Measurements from ENCODE around the gene HDAC8.
"Not testable (repeated sequence)": the region's sequence is repeated elsewhere in the genome, so short reads cannot be mapped to it uniquely, and the experiment has no call there.

Gene HDAC8

DNA sequence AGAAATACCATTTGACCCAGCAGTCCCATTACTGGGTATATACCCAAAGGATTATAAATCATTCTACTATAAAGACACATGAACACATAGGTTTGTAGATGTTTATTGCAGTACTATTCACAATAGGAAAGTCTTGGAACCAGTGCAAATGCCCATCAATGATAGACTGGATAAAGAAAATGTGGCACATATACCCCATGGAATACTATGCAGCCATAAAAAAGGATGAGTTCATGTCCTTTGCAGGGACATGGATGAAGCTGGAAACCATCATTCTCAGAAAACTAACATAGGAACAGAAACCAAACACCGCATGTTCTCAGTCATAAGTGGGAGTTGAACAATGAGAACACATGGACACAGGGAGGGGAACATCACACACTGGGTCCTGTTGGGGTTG, 123.6 kb downstream of the HDAC8 start:
- DNase-seq: not testable (repeated sequence)

DNA sequence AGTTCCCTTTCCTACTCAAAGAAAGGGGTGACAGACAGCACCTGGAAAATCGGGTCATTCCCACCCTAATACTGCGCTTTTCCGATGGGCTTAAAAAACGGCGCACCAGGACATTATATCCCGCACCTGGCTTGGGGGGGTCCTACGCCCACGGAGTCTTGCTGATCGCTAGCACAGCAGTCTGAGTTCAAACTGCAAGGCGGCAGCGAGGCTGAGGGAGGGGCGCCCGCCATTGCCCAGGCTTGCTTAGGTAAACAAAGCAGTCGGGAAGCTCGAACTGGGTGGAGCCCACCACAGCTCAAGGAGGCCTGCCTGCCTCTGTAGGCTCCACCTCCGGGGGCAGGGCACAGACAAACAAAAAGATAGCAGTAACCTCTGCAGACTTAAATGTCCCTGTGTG, 131.9 kb downstream of the HDAC8 start:
- not testable (repeated sequence) for DNase-seq

DNA sequence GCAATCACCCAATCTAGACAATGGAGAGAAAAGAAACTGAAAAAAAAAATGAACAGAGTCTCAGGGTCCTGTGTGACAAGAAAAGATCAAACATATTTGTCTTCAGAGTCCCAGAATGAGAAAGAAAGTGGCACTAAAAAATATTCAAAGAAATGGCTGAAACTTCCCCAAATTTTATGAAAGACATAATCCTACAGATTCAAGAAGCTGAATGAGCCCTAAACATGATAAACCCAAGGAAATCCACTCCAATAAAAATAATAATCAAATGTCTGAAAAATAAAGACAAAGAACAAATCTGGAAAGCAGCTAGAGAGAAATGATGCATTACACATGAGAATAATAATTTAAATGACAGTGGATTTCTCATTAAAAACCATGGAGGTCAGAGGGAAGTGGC, 136.6 kb downstream of the HDAC8 start:
- DNase-seq: no peak

DNA sequence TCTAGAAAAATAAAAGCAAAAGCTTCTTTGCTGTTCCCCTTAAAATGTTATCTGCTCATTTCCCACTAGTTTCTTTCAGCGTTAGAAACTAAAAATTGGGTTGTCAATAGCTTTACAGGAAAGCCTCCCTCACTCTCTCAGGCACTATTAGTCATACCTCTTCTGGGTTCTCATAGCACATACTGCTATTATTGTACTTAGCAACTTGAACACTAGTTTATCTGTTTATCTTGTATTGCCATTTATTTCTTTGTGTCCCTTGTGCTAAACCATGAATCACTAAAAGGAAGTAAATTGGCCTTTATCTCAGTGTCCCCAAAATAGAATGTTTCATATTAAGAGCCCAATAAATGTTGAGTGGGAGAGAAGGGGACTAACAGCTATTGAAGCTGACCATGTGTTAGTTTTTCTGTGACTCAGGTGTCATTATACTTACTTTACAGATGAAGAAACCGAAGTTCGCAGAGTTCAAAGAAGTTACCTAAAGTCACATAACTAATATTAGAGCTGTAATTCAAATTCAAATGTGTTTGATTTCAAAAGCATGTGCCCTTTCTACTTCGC, 142.2 kb downstream of the HDAC8 start:
- DNase-seq: no peak

DNA sequence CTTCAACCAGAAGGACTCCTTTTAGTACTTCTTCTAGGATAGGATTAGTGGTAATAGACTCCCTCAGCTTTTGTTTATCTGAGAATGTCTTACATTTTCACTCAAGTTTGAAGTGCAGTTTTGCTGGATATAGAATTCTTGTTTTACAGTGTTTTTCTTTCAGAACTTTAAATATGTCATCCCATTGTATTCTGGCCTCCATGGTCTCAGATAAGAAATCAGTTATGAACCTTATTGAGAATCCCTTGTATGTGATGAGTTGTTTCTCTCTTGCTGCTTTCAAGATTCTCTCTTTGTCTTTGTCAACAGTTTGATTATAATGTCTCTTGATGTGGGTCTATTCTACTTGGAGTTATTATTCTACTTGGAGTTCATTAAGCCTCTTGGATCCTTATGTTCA, 150.8 kb downstream of the HDAC8 start:
- no peak for DNase-seq

DNA sequence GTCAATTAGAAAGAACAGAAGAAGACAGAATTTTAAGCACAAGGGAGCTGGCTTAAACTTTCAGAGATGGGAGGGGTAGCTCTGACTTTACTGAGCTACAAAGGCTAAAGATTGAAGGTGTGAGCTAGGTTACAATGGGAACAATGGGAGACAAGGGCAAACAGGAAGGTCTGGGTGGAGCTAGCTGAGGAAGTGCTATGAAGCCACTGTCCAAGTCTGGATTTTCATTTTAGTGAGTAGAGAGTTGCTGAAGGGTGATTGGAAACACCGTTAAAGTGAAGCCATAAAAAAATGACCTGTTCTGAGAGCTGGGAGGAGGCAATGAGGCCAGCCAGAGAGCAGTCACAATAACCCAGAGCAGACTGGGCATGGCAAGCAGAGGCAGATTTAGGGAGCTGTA, 162.7 kb downstream of the HDAC8 start:
- no peak for DNase-seq

DNA sequence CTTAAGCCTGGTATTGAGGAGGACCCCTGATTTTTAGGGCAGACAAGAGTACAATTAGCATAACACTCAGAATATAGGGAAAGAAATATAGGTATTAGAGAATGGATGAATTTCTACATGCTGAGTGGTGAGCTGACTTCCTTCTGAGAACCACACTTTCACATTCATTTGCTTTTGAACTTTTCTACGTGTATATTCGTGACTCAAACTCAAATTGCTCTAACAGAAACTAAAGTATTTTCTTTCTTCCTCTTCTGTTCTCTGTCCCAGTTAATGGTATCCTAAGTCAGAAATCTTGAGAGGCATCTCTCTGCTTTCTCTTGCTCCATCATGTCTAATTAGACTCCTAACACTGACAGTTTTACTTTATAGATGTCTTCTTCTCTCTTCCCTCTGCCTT, 163.8 kb downstream of the HDAC8 start:
- no peak for DNase-seq

DNA sequence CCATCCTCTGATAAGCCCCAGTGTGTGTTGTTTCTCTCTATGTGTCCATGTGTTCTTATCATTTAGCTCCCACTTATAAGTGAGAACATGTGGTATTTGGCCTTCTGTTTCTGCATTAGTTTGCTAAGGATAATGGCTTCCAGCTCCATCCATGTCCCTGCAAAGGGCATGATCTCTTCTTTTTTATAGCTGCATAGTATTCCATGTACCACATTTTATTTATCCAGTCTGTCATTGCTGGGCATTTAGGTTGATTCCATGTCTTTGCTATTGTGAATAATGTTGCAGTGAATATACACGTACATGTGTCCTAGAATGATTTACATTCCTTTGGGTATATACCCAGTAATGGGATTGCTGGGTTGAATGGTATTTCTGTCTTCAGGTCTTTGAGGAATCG, 167.5 kb downstream of the HDAC8 start:
- not testable (repeated sequence) for DNase-seq

DNA sequence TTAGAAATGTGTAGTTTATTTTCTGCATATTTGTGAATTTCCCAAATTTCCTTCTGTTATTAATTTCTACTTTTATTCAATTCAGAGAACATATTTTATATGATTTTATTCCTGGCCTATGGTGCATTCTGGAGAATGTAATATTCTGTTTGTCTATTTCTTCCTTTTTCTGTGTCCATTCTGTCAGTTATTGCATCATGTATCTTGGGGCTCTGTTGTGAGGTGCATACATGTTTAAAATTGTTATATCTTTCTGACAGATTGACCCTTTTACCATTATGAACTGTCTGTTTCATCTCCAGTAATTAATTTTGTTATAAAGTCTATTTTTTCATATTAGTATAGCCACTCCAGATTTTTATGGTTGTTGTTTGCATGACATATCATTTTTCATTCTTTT, 170.0 kb downstream of the HDAC8 start:
- DNase-seq: no peak

DNA sequence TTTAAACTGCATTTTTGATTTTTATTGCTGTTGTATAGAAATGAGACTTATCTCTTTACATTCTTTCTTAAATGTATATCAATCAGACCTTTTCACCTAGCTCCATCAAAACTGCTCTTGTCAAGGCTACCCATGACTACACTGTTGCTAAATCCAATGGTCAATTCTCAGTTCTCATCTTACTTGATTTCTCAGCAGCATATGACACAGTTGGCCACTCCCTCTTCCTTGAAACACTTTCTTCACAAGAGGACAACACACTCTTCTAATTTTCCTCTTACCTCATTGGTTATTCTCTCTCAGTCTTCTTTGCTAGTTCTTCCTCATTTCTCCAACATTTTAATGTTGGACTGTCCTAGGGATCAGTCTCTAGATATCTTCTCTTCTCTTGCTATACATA, 172.8 kb downstream of the HDAC8 start:
- DNase-seq: no peak

DNA sequence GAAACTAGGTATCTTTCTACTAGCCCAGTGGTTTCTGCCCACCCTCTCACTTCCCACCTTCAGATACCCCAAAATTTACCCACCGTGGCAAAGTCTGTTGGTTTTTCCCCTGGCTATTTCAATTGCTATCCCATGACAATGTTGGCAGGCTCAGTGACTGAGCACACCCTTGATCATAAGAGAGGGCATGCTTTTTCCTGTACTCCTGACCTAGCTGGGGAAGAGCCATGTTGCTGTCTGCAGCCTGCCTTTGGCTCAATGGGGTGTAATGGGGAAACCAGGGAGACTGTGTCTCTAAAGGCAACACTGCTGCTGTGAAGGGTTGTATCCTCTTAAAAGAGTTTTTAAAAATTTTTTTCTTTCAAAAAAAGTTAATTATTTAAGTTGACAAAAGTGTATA, 176.5 kb downstream of the HDAC8 start:
- DNase-seq: no peak

DNA sequence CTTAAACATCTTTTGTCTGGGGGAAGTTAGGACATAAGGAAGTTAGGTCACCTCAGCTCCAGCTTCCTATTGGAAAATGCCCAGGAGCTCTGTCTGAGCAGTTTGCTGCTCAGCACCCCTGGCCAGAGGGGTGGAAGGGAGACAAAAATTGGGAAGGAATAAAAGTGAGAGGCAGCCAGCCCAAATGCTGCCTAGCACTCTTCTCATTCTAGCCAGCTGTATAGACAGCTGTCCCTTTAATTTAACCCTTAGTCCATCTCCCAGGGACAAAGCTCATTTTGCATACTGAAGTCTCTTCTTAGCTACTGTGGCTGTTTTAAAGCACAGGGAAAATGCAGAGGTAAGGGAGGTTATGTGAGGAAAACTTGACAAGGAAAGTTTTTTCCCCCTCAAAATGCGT, 177.4 kb downstream of the HDAC8 start:
- no peak for DNase-seq

DNA sequence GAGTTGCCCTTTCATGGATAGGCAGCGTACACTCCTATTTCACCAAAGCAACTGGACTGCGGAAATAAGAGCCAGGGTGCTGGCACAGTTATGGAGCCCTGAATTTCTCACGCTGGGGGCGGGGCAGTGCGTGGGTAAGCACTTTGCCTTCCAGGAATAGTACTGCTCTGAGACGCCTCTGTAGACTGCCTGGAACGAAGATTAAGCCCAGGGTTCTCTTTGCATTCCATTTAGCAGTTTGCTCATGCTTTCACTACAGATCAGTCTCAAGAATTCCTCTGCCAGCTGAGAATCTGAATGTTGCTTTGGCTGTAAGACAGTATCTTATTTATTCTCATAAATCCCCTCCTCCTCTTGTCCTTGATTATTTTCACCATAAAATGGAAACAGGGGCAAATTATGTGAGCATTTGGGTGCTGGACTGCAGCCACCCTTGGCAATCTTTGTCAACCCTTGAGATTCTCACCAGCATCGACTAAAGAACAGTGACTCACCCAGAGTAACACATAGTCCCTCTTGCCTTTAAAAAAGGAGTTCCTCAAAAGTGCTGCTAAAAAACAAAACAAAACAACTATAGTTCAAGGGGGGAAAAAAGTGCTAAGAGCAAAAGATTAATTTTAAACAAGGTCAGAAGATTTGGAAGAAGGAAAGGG, 178.0 kb downstream of the HDAC8 start:
- no peak for DNase-seq

DNA sequence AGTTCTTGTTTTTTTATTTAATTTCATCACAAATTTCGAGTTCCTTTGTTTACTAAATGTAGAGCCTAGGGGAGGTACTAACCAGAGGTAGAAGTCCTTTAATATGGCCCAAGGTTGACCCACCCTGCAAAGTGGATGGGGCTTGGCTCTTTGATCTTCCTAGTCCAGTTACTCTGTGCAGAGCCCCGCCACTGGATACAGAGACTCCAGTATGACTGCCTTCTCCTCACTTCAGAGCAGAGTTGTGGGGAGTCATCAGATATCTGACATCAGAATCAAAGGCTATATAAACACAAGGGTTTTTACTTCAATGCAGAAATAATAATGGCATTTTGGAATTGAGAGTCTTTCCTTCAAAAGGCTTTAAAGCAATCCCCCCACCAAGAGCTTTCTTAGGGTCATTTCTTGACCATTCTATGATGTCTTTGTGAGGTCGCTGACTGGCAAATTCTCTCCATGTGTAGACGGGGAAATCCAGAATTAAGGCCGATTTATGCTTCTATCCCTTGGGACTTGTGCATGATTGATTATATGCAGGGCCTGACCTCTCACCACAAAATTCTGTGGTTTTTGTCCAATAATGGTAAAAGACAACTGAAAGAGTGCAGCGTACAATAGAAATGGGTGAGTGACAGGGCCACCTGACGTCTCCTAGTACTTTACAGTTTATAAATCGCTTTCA, 178.7 kb downstream of the HDAC8 start:
- DNase-seq: no peak

DNA sequence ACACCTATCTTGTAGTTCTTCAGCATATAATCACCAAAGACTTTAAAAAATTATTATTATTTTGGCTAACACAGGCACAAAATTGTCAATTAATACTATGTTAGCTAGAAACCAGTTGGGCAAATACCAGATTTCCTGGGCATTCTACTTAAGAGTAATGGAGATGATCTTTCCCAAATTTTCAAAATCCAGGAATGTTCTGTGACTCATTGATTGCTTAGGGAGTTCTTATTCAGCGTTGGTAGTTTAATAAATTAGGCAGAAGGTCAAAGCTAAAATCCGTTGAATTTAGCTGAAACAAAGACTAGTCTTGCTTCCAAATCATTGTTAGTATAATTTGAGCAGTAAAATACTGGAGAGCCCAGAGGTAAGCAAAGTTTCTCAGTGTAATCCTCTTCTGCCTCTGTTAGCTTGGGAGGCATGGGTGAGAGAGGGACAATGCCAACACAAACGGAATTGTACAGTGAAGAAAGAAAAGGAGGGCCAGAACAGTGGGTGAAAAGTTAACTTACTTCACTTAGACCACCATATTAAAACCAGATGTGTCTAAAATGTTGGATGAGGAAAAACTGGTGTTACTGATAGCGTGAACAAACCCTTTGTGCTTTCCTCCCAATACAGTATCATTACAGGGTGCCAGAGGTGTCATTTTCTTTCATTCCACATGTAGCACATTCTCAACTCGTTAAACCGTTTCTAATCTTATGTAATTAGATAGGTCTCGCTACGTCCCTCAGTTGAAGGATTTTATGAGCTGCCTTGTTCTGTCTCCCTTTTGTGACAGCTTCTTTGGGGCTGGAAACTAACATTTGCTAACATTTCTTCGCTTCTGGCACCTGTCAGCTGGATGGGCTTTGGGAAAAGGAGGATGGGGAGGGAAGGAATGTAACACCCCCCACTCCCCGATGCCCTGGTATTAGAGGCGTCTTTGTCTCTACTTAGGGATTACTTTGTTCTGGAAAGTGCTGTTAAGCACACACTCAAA, 179.5 kb downstream of the HDAC8 start:
- no peak for DNase-seq

DNA sequence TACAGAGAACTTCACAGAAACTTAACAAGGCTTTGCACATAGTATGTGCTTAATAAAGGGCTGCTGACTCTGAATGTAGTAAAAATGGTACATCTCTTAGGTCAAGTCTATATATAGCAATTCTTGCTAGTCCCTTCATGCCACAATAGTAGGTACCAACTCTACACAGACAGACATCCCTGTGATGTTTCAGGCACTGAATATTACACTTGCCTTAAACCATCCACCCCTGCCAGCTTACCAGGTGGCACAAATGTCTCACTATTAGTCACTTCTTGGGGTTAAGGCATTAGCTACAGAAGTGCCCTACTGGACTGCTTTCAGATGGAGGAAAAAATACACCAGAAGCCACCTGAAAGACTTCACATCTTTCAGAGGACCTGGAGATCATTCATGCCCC, 180.6 kb downstream of the HDAC8 start:
- no peak for DNase-seq

DNA sequence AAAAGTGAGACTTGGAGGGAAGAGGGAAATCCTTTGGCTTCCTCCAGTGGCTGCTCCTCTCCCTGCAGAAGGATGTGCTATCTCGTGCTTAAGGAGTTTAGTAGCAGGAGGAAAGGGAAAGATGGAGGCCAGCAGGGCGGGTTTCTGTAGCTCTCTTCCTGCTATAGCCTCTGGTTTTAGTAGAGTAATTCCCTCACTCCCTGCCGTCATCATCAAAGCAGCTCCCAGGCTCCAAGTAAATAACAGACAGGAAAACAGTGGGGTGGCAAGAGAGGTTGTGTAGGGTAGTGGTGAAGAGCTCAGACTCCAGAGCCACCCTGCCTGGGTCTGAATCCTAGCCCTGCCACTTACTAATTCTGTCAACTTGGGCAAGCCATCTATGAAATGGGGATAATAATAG, 185.4 kb downstream of the HDAC8 start:
- DNase-seq: no peak

DNA sequence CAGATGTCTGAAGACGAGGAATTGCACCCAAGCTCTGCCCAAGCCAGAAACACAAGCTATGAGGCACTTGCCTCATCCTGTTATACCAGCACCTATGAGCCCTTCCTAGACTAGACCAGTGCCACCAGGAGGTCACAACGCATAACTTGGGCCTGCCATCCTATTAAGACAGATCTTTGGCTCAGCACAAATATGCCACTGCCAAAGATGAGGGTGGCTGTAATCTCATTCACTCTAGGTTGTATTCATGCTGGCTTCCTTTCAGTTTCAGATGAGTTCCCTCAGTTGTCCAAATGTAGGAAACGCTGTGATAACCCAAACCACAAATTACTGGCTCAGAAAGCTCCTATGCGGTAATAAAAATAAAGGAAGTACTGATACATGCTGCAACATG, 190.4 kb downstream of the HDAC8 start:
- DNase-seq: no peak

DNA sequence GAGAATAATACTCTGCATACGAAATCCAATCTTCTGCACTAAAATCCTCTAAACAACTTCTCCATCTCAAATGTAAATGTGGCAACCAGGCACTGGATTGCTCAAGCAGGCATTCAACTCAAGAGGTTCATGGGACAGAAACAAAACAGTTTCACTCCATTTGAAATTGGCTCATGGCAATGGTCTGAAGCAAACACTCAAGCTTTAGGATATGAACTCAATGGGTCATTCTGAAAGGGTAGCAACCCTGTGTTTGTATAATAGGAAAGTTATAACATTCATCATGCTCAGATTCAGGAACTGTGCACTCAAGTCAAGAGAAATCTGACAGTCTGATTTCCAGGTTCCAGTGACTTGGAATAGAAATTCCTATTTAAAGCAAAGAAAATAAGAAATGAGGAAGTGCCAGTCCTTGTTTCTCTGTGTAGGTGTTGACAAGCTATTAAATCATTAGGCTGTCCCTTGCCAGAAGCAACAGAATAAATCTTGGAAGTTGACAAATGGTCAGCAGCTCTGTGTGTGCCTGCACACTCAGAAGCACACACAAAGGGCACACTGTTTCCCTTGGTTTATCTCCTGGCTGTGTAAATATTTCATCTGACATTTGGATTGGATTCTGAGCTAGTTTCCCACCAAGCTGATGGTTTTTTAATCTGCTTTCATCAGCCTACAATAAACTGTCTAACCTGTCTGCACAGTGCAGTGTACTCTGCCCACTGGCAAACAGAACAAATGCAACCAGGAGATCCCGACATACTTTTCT, 191.0 kb downstream of the HDAC8 start:
- no peak for DNase-seq

DNA sequence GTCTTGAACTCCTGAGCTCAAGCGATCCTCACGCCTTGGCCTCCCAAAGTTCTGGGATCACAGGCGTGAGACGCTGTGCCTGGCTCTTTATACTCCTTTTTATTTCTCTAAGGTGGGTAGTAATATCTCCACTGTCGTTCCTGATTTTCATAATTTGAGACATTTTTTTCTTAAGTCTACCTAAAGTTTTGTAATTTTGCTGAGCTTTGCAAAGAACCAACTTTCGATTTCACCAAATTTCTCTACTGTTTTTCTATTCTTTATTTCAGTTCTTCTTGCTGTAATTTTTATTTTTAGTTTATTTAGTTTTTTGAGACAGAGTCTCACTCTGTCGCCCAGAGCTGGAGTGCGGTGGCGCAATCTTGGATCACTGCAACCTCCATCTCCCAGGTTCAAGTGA, 196.5 kb downstream of the HDAC8 start:
- no peak for DNase-seq

DNA sequence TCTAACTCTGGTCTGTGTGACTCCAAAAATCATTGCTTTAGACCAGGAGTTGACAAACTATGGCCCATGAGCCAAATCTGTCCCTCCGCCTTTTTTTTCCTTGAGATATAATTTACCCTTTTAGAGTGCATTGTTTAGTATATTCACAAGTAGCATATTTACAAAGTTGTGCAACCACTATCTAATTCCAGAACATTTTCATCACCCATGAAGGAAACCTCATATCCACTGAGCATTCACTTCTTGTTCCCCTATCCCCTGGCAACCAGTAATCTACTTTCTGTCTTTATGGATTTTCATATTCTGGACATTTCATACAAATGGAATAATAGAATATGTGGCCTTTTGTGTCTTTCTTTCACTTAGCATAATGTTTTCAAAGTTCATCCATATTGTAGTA, 199.5 kb downstream of the HDAC8 start:
- no peak for DNase-seq

DNA sequence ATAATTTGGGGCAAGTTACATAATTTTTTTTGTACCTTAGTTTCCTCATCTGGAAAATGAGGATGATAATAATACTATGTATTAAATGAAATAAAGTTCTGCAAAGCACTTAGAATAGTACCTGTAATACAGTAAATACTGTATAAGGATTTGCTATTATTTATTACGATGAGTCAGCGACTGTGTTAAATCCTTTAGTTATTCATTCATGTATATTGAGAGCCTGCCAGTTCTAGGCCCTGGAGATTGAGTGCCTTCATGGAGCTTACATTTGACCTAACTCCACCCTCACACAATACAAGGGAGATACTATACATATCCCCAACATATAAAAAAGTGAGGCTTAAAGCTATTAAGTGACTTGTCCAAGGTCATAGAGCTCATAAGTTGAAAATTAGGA, 199.9 kb downstream of the HDAC8 start:
- no peak for DNase-seq

DNA sequence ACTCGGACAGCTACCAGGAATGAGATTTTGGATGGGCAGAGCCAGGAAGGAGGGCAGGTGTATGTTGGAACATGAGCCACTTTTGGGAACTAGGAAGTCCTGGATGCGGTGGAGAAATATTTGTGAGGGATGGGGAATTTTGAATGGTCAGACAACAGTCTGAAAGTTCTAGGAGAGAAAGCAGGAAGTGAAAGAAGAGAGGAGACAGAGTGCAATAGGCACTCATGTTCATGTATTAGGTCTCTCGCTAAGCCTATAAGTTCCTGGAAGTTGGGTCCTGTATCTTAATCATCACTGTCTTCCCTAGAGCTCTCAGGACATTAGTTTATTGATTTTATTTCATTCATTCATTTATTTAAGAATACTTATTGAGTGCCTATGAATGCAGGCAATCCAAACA, 201.2 kb downstream of the HDAC8 start:
- no peak for DNase-seq
